Suppressor macrophage treated with lipopolysaccharide for 1 hour (primary cell): Measurements from ENCODE around the gene UNC79.

Source experiments
- DNase-seq, 3 donors: peaks; one replicate each; pipeline ENCODE4 v3.0.0-alpha.2; 2020 to 2022

UNC79 gene

DNA sequence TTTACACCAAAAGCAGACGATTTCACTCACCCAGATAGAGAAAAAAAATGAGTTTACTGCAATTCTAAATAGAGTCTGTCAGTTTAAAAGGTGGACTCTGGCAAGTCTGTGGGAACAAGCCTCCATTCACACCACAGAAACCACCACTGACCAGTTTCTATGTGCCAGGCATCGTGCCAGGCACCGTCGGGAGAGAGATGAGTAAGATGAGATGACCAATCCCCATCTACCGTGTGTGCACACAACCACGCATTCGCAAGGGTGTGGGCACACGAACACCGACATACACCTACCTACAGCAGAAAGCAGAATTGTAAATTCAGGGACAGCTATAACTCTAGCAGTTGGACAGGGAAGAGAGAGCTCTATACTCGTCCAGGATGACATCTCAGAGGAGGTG, 299.3 kb downstream of the UNC79 start:
- DNase-seq: no peak

DNA sequence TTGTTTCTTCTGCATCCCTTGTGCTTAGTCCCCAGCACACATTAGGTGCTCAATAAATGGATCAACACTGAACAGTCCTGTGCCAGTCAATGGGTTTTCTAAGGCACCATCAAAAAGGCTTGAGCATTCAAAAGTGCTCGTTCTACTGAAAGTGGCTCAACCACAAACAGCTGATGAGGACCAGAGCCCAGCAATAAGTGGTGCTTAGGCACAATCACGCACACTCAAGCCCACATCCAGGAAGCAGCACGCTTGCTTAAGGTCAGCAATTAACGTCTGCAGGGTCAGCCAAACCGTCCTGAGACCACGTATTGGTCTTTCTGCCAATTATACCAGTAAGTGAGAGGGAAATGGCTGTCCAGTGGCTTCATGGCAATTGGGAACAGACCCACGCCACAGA, 301.0 kb downstream of the UNC79 start:
- DNase-seq: no peak

DNA sequence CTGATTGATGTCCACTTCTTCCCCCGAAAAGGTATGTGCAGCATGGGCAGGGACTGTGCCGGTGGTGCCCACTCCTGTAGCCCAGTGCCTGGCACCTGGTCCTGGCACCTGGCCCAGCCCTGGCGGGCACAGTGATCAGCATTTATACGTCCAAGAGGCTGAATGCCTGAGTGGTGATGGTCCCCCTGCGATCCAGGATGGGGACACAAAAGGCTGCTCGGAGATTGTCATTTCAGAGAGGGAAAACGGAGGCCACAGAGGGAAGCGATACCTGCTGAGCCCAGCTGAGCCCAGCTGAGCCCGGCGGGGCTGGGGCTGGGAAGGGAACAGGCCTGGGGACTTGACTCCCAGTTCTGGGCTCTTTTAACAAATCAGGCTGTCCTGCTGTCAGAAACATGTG, 301.8 kb downstream of the UNC79 start:
- no peak for DNase-seq

DNA sequence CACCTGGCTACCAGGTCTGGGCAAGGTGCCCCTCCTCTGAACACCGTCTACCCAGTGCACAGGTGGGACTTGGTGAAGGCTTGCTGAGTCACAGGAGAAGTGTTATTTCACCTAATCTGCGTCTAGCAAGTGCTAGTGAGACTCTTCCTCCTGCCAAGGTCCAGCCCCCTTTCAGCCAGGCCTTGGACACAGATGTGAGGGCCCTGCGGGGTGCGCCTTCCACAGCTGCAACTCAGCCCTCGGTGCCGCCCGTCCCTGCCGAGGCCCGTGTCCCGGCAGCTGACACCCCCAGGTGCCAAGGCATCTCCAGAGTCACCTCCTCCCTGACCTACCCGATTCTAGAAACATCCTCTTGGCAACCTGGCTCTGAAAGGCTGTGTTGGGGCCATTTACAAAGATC, 302.5 kb downstream of the UNC79 start:
- no peak for DNase-seq

DNA sequence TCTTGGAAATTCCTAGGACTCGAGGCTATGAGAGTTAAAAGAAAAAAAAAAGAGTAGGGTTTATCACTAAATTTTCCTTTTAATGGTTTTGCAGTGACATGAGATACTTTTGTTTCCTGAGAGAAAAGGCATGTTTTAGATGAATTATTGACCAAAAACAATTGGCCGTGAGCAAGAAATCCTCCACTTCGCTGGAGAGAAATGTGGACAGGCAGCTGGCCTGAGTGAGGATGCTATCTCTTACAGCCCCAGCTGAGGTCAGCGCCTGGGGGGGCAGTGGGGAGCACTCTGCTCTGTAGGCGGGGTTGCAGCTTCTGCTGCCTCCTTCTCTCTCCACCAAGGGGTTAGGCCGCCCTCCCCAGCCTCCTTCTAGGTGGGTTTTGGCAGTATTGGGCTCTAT, 302.9 kb downstream of the UNC79 start:
- no peak for DNase-seq

DNA sequence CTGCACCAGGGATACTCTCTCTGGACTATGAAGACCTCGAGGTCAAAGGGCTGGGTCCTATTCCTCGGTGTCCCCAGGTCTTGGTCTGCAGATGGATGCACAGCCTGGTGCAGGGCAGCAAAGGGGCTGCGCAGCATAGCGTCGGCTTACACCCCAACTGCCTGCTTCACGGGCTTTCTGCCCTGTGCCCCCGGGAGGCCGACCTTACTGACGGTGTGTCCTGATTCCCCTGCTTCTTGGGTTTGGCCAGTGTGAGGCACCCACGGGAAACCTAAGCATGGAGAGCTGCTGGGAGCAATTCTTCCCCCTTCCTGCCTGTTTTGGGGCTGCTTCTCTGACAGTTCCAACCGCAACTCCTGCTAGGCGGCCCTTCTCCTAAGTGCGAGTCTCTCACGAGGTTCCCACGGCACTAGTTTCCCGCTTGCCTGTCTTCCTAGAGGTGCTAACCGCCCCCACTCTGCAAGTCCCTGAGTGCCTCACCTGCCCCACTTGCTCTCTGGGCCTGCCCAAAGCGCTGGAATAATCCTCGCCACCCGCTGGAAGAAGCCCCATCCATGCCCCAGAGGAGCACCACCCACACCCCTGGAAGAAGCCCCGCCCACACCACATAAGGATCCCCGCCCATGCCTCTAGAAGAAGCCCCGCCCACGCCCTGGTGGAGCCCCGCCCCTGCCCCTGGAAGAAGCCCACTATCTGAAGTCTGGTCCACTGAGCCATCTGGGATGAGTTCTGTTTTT, 303.5 kb downstream of the UNC79 start:
- peak in 2 of 3 donors; percentile 3 to 9 for DNase-seq

DNA sequence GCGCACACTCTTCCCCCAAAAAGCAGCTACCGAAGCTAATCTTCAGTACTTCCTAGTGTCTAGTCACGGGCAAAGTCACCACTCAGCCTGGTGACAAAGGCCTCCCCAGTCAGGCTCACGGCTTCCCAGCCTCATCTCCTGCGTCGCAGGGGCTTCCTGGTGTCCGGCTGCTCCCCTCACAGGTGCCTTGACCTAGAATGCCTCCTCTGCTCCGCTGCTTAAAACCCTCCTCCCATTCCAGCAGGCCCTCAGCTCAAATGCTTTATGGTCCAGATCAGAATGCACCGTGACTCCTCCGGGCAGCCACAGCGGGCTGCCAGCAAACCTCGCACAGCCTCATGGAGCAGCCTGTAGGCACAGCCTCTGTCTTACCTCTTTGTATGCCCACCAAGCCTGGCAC, 304.5 kb downstream of the UNC79 start:
- no peak for DNase-seq

DNA sequence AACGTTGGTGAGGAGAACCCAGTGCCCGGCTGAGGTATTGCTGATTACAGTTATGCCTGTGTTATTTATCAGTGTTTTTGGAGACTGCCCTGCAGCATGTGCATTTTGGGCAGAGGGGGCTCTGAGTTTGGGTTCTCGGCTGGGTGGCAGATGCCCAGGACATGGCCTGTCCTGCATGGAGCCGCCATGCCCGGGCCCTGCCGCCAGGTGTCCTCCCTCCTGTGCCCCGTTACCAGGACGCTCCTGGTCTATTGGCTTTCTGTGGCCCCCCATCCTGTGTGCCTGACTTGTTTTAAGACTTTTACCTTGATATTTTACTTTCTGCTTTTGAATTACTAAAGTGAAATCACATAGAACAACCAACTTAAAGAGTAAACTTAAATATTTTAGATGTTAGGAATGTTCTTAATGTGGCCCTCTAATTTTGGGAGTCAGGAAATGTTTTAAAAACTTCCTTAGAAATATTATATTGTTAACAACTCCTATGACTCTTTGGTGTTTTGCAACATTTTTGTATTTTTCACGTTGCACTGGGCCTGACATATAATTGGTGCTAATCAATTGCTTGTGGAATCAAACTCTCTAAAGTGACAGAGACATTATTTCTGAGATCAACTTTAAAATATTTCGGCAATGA, 305.8 kb downstream of the UNC79 start:
- DNase-seq: no peak

DNA sequence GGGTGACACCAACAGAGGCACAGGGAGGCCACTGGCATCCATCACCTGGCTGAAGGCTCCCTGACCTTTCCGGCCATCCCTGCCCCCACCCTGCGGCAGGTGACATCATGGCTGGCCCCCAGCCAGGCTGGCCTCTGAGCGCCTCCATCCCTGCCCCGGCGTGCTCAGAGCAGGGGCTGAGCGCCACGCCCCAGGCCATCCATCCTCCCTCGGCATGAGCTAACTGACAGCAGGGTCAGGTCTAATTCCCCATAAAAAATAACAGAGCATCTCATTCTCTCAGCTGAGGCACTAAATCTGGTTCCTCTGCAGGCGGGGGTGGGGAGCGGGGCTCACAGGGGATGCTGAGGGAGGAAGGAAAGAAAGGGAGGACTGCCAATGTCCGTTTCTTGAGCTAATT, 306.9 kb downstream of the UNC79 start:
- no peak for DNase-seq

DNA sequence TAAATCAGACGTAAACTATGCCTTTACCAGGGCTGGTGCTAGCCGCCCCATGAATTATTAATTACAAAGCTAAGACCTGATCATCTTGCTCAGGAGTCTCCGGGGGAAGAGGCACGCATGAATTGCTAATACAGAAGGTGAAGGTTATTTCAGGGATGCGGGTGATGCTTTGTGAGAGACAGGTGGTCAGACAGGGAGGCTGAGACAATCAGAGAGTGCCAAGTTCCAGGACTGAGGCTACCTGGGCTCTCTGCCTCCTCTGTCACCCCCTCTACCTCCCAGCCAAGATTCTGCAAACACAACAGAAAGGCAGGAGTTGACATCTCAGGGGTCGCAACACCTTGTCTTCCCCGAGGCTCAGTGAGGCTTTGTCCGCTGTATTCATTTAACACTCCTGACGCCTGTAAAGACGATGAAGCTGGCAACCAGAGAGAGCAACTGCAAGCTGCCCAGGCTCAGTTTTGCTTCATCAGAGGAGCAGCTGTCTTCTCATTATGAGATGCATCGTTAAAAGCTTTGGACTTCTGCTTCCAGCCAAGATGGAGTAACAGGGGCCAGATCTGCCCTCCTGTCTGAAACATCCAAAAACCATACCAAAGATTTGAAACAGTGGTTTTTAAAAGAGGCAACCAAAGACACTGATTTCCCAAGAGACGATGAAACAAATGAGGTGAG, 311.0 kb downstream of the UNC79 start:
- no peak for DNase-seq

DNA sequence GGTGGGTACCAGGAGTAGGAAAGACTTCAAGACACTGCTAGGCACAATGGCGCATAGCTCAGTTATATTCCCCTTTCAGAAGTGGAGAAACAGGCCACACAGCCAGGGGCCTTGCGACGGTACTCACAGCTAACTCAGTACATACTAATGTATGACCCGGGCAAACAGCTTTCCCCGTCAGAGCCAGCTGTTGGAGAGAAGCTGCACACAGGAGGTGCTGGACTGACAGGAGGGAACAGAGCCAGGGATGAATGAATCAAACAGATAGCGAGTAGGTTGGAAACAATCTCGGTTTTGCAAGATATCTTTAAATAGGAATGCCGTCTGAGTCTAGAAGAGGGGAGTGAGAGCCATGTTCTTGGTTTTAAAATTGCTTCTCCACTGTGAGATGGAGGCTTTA, 312.0 kb downstream of the UNC79 start:
- DNase-seq: no peak

DNA sequence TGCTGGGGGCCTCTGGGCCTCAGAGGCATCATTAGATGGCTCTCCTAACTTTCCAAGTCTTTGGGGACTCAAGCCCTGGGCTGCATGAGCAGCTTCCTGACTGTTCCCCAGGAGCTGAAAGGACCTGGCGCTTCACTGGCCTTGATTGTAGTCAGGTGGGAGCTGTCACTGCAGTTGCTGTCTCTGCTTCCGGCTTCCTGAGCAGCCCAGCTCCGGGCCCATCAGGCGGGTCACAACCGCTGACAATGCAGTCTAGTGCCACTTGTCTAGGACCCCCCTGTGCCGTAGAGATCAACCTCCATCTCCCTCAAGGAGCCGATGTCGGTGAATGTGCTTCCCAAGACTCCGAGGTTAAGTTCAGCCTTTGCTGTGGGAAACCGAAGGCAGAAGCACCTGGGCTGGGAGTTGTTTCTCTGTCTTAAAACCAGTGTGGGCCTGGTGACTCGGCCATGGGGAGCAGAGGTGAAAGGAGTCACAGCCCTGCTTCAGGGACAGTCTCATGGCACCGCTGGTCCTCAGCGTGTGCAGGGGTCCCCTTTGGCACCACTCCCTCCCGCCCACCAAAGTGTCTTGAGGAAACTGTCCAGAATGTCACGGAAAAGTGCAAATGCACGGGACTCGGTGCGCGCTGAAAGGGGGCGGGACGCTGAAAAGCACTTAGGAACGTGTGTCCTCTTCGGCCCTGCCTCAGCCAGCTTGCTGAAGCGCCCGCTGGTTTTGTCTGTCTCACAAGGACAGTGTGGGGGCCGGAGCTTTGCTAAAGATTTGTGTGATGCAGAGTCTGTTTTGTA, 312.7 kb downstream of the UNC79 start:
- DNase-seq: no peak

DNA sequence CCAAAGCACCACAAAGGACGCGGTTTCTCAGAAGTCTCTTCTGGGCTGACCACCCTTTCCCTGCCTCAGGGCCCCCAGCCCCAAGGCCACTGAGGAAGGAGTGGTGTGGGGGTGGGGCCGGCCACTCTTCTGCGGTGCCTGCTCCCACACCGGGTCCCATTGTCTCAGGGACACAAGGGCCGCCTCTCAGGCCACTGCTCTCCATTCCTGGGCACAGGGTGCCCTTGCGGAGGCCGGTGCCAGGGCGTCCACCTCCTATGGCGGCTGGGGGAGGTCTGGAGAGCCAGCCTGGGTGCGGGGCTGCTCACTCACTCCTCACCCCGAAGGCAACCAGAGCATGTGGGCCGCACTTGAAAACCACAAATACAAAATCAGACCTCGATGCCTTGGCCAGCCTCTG, 313.4 kb downstream of the UNC79 start:
- DNase-seq: no peak

DNA sequence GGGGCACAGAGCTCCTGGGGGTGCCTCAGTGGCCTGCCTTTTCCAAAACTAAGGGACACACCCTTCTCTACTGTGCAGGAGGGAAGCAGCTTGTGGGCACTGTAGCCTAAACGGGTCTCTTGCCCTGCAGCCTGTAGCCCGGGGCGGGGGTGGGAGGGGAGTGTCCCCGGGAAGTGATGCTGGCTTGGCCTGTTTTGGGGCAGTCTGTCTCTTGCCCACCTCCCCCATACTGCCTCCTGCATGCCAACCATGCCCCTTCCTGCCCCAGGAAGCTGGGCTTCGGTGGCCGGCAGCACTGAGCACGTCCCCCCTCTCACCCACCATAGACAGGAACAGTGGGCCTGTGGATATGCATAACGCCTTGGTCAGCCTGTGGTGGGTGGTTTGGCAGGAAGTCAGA, 314.1 kb downstream of the UNC79 start:
- DNase-seq: no peak

DNA sequence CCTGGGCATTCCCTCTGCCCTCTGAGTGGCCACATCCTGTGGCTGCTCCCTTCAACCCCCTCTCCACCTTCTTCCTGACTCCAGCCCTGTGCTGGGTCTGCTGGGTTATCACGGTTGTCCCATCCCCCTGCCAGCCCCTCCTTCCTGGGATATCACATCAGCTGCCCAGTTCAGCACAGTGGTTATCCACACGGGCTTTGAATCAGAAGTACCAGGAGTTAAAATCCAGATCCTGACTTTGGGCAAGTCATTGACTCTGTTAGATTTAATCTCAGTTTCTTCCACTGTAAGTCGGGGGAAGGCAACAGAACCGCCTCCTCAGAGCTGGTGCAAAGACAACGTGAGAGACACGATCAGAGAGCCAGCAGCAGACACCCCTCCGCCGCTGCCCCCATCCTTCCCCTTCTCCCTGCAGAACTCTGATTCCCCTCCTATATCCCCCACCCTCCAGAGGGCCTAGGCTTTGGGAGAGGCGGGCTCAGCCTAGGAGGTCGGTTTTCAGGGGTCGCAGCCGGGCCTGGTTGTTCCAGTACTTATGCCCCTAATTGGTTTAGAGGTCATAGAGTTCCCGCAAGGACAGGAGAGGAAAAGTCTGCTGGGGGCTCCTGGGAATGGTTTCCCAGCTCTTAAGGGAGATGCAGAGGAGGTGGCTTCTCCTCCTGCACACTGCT, 315.0 kb downstream of the UNC79 start:
- DNase-seq: no peak

DNA sequence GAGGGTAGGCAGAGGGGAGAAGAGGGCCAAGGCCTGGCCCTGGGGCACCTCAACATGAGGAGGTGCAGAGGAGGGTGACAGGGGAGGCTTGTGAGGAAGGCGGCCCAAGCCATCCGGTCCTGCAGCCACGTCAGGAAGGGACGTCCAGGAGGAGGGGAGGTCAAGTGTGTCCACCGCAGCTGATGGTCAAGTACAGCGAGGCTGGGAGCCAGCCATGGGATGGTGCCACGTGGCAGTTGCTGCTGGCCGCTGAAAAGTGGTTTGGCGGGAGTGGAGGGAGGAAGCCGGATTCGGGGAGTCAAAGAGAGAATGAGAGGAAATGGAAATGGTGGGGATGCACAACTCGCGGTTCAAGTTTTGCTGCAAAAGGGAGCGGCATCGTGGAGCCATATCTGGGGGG, 316.4 kb downstream of the UNC79 start:
- no peak for DNase-seq

DNA sequence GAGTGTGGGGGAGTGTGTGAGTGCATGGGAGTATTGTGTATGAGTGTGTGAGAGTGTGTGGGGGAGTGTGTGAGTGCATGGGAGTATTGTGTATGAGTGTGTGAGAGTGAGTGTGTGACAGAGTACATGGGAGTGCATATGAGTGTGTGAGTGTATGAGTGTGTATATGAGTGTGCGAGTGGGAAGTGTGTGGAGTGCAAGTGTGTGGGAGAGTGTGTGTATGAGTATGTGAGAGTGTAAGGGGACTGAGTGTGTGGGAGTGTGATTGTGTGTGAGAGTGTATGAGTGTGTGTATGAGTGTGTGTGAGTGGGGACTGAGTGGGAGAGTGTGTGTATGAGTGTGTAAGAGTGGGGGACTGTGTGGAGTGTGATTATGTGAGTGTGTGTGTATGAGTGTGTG, 316.8 kb downstream of the UNC79 start:
- DNase-seq: no peak

DNA sequence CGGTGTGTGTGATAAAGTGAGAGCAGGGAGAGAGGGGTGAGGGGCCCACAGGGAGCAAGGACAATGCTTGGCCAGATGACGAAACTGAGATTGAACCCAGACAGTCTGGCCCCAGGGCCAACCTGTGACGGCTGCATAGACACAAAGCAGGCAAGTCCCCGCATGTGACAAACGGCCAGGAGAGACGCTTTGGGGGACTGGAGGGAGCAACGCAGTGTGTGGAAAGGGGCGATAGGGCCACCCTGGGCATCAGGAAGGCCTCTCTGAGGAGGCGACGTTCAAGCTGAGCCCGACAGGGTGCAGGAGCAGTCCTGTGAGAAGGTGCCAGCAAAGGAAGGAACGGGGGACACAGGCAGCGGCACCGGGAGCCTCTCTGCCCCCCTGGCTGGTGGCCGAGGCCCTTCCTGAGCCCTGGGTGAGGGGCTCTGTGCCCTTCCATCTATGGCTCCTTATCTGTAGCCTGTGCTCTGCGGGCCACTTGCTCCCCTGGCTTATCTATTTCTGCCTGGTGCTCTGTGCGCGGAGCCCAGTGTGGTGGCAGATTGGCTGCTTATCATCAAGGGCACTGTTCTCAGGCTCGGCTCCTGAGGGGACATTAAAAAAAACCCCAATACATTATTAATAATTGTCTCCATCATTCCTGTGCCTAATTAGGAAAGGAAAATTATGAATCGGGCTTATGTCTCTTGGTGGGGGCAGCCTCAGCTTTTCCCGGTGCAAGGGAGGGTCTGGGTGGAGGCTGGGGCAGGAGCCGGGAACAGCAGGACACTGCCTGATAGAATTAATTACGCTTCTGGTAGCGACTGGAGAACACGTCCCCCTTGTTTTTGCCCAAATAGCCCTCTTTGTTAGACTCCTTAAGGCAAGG, 317.7 kb downstream of the UNC79 start:
- no peak for DNase-seq

DNA sequence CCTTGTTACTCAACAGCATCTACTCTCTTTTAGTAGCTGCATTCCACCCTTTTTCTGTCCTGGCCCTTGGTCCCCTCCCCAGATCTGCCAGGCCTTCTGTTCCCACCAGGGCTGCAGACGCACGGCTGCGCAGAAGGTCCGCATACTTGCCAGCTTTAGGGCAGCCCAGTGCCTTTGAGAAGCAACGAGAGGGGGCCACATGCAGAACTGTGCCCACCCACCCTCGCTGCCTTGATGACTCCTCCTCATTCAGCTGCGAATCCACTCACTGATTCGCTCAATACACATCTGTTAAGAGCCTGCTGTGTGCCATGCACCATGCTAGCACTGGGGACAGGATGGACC, 318.3 kb downstream of the UNC79 start:
- DNase-seq: no peak

DNA sequence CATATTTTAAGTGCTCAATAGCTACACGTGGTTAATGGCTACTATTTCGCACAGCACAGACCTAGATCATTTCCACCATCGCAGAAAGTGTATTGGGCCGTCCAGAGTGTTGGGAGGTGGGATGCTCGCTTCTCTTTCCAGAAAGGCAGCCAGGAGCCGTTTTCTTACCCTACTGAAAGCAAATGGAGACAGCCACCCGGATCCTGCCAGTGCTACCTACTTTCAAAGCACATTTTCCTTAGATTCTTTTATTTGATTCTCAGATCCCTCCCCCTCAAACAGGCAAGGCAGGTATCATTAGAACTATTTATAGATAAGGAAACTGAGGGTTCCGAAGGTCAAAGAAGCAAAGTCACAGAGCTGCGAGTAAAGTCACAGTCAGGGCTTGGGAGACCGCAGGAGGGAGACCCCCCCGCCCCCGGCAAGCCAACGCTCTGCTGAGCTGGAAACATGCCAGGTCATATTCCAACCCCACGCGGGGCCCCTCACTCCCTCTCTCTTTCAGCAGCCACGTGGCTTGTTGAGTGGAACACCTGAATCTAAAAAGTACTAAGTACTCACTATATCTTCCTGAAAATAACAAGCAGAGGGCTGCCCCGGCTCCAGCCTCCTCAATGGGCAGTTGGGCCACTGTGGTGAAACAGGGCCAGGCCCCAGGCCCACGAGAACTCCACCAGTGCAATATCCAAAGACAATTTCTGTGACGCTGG, 321.4 kb downstream of the UNC79 start:
- no peak for DNase-seq

DNA sequence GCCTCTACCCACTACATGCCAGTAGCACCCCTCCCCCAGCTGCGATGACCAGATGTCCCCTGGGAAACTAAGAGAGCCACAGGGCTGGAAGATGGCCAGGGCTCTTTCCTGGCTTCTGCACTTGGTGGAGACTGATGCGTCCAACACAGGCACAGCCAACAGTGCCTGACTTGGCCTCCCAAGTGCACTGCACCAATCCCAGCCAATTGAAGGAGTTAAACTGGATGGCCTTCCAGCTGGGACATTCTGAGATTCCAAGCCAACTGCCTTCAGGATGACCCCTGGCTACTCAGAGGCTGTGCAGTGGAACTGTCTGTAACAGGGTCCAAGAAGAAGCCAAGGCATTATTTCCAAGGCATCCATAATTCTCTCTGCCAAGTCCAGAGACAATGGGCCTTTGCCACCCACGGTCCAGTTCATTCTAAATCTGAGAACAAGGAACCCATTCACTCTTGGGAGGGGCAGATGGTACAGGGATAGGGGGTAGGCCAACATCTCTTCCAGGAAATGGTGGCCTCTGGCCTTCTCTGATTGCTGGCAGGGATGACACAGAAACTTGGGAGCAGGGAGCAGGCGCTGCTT, 322.3 kb downstream of the UNC79 start:
- no peak for DNase-seq
